HG03045 (cell line): ENCODE measurements around the gene CNTNAP2.
"Not testable (repeated sequence)": the region's sequence is repeated elsewhere in the genome, so short reads cannot be mapped to it uniquely, and the experiment has no call there.

Source experiments
- ATAC-seq: cut with Tn5 transposase; IDR thresholded peaks from one replicate; pipeline ENCODE4 v1.9.1; 2021; ENCODE audit warnings: mild to moderate bottlenecking, moderate library complexity; ENCODE audit not compliant: unreplicated experiment

Gene CNTNAP2

DNA sequence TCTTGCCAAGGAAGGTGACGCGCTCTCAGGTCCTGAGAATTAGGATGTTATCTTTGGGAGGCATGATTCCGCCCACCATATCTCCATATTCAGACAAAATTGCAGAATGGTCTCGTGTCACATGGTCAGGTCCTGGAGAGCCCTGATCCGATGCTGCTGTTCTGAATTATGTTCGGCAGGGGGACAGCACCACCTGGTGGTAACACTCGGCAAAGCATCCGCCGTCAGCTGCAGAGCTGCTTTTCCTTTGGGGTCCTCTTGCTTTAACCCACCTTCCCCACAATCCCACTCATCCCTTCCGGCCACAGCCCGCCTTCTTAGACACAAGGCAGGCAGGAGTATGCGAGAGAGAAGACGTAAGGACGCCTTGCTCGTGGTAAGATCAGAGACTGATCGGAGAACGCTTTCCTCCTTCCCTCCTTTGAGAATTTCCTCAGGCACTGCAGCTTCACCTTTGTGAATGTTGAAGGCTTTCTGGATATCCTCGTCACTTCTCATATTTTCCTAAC, 2146.2 kb downstream of the CNTNAP2 start:
- ATAC-seq, result no peak

DNA sequence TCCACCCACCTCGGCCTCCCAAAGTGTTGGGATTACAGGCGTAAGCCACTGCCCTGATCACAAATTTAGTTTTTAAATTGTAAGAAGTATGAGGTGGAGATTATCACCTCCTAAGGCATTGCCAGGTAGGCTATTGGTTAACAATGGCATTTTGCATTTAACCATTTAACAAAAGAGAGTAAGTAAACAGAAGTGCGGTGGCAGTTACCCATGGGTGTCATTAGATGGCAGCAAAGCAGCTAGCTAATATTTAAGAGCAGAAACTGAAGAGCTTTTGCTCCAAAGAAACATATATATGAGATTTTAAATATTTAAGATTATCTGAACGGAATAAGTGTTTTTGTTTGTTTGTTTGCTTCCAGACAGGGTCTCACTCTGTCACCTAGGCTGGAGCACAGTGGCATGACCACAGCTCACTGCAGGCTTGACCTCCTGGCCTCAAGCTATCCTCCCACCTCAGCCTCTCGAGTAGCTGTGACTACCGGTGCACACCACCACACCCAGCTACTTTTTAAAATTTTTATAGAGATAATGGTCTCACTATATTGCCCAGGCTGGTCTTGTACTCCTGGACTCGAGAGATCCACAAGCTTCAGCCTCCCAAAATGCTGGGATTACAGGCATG, 2148.4 kb downstream of the CNTNAP2 start:
- ATAC-seq, result no peak

DNA sequence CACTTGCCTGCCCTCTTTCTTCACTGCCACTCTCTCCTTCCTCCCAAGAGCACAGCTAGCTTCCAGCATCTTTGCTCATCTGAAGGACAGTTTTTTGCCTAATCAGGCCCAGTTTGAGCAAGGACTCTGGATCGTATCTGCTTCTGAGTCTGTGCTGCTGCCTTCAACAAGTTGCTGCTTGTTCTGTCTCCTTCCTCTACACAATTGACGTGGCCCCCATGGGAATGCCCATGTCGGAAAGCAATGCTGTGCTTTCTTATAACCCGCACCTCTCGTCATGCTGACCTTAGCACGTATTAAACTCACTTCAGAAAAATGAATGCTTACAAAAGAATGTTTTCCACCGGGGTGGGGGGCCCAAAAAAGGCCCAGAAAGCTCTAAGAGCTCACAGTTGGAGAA, 2149.3 kb downstream of the CNTNAP2 start:
- ATAC-seq, result no peak

DNA sequence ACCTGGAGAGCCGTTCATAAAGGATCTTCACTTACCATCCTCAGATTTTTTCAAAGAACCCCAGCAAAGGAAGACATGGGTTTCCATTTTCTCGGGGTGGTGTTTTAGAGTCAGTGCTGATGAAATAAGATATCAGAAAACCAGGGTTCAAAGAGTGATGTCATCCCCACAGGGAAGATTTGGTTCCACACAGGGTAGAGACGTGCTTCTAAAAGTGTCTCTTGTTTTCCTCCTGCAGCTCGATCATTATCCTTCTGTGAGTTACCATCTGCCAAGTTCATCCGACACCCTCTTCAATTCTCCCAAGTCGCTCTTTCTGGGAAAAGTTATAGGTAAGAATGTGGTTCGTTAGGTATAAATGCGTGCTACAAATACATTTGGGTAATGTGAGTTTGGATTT, 2150.2 kb downstream of the CNTNAP2 start:
- ATAC-seq, result no peak

DNA sequence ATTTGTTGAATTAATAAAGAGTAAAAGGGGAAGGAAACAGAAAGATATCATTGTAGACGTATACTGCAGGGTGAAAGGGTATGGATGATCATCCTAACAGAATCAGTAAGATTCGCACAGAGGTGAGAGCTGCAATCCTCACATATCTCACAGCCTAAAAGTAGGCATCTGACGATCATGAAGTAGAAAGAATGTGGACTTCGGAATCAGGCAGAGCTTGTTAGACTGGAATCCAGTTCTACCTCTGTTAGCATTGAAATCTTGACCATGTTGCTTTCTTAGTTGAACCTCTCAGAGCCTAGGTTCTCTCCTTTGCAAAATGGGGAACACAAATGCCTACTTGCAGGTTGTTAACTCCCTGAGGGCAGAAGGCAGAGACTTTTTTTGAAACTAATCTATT, 2154.0 kb downstream of the CNTNAP2 start:
- no peak for ATAC-seq

DNA sequence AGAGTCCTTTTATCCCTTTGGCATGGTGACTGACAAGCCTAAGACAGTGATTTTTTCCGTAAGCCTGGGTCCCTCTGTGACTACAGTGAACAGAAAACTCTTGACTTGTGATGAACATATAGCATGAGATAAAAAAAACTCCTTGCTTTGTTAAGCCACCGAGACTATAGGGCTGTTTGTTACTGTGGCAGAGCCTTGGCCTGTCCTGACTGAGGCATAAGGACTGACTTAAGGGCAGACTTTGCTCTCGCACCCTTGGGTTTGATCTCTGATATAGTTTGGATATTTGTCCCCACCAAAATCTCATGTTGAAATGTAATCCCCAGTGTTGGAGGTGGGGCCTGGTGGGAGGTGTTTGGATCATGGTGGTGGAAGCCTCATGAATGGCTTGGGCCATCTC, 2157.5 kb downstream of the CNTNAP2 start:
- no peak for ATAC-seq

DNA sequence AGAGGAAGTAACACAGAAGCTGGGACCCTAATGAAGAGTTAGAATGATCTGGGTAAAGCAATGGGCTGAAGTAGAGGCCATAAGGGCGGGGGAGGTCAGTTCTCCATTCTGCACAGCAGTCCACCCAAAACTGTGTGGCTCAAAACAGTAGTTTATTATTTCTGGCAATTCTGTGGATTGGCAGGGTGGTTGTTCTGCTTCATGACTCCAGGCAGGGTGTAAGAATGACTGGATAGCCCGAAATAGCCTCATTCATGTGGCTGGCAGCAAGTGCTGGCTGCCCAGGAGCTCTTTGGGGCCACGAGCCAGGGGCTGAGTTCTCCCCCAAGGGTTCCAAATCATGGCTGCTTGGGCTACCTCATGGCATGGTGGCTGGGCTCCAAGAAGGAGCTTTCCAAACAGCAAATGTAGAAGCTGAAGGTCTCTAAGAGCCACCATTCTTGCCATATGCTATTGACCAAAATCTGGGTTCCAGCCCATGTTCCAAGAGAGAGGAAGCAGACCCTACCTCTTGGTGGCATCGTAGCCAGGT, 2158.8 kb downstream of the CNTNAP2 start:
- ATAC-seq, result no peak

DNA sequence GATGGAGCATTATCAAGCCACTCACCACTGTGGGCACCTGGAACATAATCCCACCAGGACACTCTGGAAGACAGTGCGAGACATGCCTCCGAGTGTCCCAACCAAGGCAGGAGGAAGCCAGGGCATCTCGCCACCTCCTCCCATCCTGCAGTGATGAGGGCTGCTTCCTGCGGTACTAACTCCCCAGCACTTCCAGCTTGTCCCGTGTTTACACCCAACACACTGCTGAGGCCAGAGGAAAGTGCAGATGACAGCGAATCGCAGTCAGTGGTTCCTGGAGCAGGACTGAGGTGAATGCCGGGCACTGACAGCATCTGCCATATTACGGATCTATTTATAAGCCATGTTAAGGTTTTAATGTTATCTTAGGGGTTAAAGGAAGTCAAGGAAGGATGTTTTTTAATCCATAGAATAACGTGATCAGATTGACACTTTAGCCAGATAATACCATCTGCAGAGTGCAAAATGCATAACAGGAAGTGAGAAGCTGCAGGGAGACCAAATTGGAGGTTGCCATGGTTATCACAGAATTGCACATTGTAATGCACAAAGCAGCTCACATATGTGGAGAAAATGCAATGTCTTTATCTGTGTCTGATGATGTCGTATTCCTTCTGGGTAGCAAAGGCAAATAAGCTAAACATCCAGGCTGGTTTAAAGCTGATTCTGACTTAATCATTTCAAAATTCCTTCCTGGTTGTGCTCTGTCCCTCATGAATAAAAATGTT, 2159.9 kb downstream of the CNTNAP2 start:
- no peak for ATAC-seq

DNA sequence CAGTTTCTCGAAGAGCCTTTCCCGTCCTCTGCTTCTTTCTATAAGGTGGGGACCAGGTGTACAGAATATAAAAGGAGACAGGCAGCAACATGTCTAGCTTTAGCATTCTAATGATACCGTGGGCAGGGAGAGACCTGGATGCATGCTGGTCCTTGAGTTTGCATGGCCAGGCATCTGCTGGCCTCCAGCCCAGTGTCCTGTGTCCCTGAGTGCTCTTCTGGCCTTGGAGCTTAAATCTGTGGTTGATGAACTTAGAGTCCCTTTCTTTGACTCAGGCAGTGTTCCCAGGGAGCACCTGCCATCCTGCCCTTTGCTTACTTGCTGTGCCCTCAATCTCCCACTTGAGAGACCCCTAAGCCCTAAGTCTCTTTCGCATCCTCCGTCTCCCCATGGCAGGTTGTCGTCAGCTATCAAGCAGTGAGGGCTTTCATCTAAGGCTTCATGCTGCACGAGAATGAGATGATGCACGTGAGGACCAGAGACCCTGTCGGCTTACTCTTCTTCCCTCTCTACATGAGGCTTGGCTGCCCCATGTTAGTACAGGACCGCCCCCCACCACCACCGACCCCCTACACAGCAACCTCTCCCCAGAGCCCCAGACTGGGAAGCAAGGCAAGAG, 2160.6 kb downstream of the CNTNAP2 start:
- no peak for ATAC-seq

DNA sequence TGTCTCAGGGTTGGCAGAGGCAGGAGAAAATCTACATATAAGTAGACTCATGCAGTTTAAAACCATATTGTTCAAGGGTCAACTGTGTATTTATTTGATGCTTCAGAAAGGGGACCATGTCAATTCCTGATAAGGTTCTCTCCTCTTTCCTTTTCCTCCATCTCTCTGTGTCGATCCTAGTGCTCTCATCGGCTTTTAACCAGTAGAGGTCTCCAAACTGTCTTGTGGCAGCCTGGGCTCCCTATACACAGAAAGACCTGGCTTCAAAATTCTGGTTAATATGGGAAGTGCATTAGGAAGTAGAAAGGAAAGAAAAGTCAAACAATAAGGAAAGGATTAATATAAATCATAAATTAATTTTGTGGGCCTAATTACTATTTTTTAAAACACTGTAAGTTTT, 2169.5 kb downstream of the CNTNAP2 start:
- no peak for ATAC-seq

DNA sequence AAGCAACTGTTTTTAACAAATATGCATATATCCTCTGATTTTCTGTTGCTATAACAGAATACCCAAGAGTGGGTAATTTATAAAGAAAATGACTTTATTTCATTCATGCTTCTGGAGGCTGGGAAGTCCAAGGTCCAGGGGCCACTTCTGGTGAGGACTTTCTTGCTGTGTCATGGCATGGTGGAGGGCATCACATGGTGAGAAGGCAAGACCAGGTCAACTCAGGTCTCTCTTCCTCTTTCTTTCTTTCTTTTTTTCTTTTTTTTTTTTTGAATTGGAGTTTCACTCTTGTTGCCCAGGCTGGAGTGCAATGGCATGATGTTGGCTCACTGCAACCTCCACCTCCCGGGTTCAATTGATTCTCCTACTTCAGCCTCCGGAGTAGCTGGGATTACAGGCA, 2170.9 kb downstream of the CNTNAP2 start:
- no peak for ATAC-seq

DNA sequence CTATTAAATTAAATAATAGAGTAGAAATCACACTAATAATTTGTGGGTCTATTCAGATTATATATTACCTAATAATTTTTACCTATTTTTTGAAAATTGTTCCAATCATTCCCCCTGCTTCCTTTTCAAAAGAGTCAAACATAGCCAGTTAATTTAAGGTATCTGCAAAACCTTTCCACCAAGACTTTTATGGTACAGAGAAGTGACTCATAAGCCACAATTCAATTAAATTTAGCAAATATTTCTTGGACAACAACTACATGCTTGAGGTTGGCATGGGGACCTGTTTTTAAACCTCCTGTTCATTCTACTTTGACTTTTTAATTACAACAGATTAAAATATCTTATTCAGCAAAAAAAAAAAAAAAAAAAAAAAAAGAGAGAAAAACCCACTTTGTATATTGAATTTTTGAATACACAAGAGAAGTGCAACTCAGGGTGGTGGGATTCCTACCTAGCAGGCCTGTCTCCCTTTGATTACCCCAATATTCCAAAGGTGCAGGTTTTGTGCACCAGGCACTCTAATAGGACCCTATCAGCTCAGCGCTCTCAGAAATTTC, 2172.1 kb downstream of the CNTNAP2 start:
- no peak for ATAC-seq

DNA sequence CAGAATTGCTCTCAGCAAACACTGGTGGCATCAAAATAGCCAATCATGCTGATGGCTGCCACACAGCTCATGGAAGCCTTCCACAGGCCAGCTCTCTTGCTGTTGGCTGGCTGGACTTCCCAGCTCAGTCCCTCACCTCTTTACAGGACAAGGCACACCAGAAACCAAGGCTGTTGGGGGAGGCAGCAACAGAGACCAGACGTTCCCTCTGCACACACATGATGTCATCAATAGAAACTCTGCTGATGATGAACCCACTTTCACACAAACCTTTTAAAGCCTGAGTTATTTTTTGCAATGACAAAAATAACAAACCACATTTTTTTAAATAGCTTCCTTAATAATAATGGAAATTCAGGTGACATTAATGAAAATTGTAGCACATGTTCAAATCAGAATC, 2173.0 kb downstream of the CNTNAP2 start:
- ATAC-seq, result no peak

DNA sequence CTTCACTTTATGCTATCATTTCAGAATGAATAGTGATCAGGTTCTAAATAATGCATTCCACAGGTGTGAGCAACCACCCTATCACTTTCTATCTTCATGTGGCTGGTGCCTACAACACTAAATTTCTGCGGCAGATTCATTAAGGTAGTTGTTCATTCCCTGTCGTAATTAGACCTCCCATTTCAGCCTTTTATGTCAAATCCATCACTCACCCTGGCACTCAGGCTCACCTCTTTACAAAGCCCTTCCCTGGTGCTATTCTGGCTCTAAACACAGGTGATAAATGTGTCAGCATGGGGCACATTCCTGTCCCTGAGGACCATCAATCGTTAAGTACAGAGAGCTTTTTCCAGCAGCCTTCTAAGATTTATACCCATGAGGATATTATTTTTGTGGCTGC, 2173.9 kb downstream of the CNTNAP2 start:
- no peak for ATAC-seq

DNA sequence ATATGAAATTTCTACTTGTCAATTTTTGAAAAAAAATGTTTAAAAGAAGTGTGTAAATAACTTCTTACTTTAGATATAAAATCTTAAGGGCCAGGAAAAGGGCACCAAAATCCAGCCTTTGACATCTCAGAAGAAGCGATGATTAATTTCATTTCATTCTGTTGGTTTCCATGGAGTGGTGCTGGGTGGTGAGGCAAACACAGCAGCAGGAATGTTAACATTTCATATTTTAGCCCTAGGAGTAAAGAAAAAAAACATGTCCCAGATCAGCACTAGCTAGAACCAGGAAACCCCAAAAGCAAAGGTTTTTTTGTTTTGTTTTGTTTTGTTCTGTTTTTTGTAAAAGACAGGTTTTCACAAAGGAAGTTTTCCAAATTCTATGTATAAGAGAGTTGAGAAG, 2175.2 kb downstream of the CNTNAP2 start:
- no peak for ATAC-seq

DNA sequence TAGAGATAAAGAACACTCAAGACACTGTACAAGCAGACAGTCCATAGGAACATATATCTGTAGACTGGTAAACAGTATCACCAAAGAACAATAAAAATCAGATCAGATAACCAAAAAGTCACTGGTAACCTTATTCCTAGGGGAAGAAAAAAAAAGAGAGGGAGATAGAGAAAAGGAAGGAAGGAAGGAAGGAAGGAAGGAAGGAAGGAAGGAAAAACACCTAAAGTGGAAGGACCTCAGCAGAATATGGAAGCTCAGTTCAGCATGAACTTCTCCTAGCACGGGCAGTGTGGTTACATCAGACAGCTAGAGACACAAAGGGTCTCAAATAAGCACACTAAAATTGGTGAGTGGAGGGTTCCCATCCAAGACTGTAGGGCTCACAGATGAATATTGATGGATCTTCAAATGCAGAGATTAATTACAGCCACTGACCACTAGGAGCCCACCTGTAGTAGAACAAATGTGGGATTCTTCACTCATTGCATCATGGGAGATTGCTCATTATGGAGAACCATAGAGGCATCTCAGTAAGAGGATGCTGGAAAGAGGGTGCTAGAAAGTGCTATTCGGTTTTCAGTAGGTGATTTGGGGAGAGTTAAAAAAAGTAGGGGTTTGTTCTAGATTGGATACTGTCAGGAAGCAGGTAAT, 2180.5 kb downstream of the CNTNAP2 start:
- ATAC-seq, result no peak

DNA sequence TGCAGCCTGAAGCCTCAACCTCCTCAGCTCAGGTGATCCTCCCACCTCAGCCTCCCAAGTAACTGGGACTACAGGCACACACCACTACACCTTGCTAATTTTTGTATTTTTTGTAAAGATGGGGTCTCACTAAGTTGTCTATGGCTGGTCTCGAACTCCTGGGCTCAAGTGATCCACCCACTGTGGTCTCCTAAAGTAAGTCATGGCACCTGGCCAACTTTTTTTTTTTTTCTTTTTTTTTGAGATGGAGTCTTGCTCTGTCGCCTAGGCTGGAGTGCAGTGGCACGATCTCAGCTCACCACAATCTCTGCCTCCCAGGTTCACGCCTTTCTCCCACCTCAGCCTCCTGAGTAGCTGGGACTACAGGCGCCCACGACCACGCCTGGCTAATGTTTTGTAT, 2182.2 kb downstream of the CNTNAP2 start:
- not testable (repeated sequence) for ATAC-seq

DNA sequence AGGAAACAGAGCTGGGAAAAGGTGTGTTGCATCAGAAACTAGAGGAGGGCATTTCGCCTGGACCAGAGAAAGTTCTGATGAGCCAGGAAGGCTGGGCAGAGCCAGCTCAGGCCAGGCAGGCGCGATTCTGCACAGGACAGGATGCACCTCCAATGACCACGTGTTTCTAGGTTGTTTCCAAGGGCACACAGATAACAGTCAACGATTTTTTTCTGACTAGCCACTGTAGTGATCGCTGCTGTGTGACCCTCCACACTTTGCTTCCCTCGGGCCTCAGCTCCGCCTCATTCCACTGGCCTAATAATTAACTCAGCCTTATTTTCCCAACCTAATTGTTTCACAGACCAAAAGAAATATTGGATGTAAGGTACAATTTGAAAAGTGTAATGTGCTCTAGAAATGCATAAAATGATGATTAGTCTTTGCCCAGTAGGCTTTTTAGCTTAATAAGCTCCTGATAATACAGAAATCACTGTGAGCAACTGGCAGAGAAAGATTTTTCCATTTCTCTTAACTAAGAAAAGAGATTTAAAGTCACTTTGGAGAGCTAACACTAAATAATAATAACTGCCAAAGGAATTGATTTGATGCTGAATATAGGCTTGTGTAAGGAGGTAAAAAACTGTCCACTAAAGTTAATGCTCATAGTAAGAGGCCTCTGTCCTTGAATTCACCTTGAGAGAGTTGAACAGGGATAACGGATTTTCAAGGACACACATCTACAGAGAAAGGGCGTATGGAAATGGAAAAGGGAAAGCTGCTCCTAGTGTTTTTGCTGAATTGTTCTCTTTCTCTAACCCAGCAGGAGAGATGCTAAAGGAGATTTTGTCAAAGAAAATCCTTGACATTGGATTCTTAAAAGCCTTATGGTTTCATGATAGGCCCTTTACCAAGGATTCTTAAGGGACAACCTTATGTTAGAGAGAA, 2183.0 kb downstream of the CNTNAP2 start:
- no peak for ATAC-seq

DNA sequence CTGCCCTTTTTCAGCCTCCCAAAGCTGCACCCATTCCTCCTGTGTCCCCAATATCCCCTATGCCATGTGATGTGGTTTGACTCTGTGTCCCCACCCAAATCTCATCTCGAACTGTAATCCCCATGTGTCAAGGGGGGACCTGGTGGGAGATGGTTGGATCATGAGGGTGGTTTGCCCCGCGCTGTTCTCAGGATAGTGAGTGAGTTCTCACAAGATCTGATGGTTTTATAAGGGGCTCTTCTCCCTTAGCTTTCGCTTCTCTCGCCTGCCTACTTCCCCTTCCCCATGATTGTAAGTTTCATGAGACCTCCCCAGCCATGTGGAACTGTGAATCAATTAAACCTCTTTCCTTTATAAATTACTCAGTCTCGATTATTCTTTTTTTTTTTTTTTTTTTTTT, 2185.8 kb downstream of the CNTNAP2 start:
- not testable (repeated sequence) for ATAC-seq
